ENCODE data around the gene CERS4.

The CERS4 gene

GRCh38 chr19:8306235-8307054 is 97.3 kb downstream of the CERS4 start:
- no peaks in the 10 kb centered on the region for H3K9me3 ChIP-seq (ENCODE audit: control insufficient read depth in 1 of 2, low read length in 2 of 2)
- H3K9ac ChIP-seq (ENCODE audit: low read depth in 1 of 2, low read length in 2 of 2): peak overlapping the region in 1 of 2 donors; percentile 25
- H3K27me3 ChIP-seq (ENCODE audit: control insufficient read depth in 1 of 2, insufficient read depth in 2 of 2, low read length in 2 of 2): no peaks in the 10 kb centered on the region
- H3K4me1 ChIP-seq (ENCODE audit: control insufficient read depth in 1 of 2, insufficient read depth in 2 of 2, low read length in 2 of 2): peaks cover 15 to 31% of the 10 kb centered on the region in 2 donors
- peaks cover 8 to 20% of the 10 kb centered on the region in 2 donors for H3K36me3 ChIP-seq (ENCODE audit: control insufficient read depth in 1 of 2, insufficient read depth in 2 of 2, low read length in 2 of 2)
- H3K4me3 ChIP-seq (ENCODE audit: low read depth in 1 of 2, low read length in 2 of 2): peak overlapping the region in 1 of 2 donors; percentile 73
- H3K27ac ChIP-seq (ENCODE audit: low read depth, low read length): no peak overlapping the region

- peaks cover 9 to 26% of the 10 kb centered on the region in 2 donors for H3K36me3 ChIP-seq (ENCODE audit: control insufficient read depth in 1 of 2, insufficient read depth in 2 of 2, low read length in 2 of 2)
- no peak overlapping the region for H3K27ac ChIP-seq (ENCODE audit: low read depth, low read length)
- H3K27me3 ChIP-seq (ENCODE audit: control insufficient read depth in 1 of 2, insufficient read depth in 2 of 2, low read length in 2 of 2): no peaks in the 10 kb centered on the region
- peak overlapping the region; percentile 43 to 61 for H3K9ac ChIP-seq (ENCODE audit: low read depth in 1 of 2, low read length in 2 of 2)
- H3K9me3 ChIP-seq (ENCODE audit: control insufficient read depth in 1 of 2, low read length in 2 of 2): no peaks in the 10 kb centered on the region
- peak overlapping the region; percentile 73 to 77 for H3K4me3 ChIP-seq (ENCODE audit: low read depth in 1 of 2, low read length in 2 of 2)
- peaks cover 15 to 31% of the 10 kb centered on the region in 2 donors for H3K4me1 ChIP-seq (ENCODE audit: control insufficient read depth in 1 of 2, insufficient read depth in 2 of 2, low read length in 2 of 2)
These were observed 98.3 kb downstream of the CERS4 start for GRCh38 chr19:8307400-8307964.

GRCh38 chr19:8307965-8308866 is 99.0 kb downstream of the CERS4 start, which contains the start of gene CD320:
Gene CD320 (minus strand): TSS chr19:8308358. CDS start chr19:8308290, 68 bp downstream.
- no peaks in the 10 kb centered on the region for H3K27me3 ChIP-seq (ENCODE audit: control insufficient read depth in 1 of 2, insufficient read depth in 2 of 2, low read length in 2 of 2)

GRCh38 chr19:8308891-8309291 is 99.7 kb downstream of the CERS4 start:
- Histone ChIP-seq H3K9me3 (ENCODE audit: control insufficient read depth in 1 of 2, low read length in 2 of 2) (no peaks in the 10 kb centered on the region), H3K9ac (ENCODE audit: low read depth in 1 of 2, low read length in 2 of 2) (no peak overlapping the region), H3K4me1 (ENCODE audit: control insufficient read depth in 1 of 2, insufficient read depth in 2 of 2, low read length in 2 of 2) (peaks cover 15 to 35% of the 10 kb centered on the region in 2 donors), H3K27ac (ENCODE audit: low read depth, low read length) (no peak overlapping the region), H3K27me3 (ENCODE audit: control insufficient read depth in 1 of 2, insufficient read depth in 2 of 2, low read length in 2 of 2) (no peaks in the 10 kb centered on the region), H3K36me3 (ENCODE audit: control insufficient read depth in 1 of 2, insufficient read depth in 2 of 2, low read length in 2 of 2) (peaks cover 9 to 30% of the 10 kb centered on the region in 2 donors), H3K4me3 (ENCODE audit: low read depth in 1 of 2, low read length in 2 of 2) (peak overlapping the region; percentile 73 to 77)

More at GRCh38 chr19:8307965-8308866, 99.0 kb downstream of the CERS4 start, which contains the start of gene CD320:
- Histone ChIP-seq H3K36me3 (ENCODE audit: control insufficient read depth in 1 of 2, insufficient read depth in 2 of 2, low read length in 2 of 2) (peaks cover 9 to 30% of the 10 kb centered on the region in 2 donors), H3K27ac (ENCODE audit: low read depth, low read length) (no peak within 1 kb of the TSS), H3K4me1 (ENCODE audit: control insufficient read depth in 1 of 2, insufficient read depth in 2 of 2, low read length in 2 of 2) (peaks cover 15 to 31% of the 10 kb centered on the region in 2 donors), H3K9ac (ENCODE audit: low read depth in 1 of 2, low read length in 2 of 2) (peak within 1 kb of the TSS; percentile 43 to 61), H3K9me3 (ENCODE audit: control insufficient read depth in 1 of 2, low read length in 2 of 2) (no peaks in the 10 kb centered on the region), H3K4me3 (ENCODE audit: low read depth in 1 of 2, low read length in 2 of 2) (peak within 1 kb of the TSS; percentile 73 to 77)

DNA sequence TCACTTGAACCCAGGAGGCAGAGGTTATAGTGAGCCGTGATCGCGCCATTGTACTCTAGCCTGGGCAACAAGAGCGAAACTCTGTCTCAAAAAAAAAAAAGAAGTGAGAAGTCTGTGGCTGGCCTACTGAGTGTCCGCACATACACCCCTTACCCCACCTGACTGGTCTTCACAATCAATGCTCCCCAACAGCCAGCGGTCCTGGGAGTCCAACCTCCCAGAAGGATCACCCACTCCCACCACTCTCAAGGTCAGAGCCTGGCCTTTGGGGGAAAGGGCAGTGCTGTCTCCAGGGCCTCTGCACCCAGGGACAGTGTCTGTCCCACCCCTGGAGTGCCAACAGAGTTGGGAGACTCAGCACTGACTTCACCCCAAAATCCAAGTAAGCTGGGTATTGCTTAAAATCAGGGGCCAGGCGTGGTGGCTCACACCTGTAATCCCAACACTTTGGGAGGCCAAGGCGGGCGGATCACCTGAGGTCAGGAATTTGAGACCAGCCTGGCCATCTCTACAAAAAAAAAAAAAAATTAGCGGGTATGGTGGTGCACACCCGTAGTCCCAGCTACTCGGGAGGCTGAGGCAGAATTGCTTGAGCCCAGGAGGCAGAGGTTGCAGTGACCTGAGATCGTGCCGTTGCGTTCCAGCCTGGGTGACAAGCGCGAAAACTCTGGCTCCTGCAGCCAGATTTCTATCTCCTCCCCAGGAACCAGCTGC is 101.3 kb downstream of the CERS4 start:
- H3K27me3 ChIP-seq (ENCODE audit: control insufficient read depth in 1 of 2, insufficient read depth in 2 of 2, low read length in 2 of 2): no peaks in the 10 kb centered on the region
- no peak overlapping the region for H3K9ac ChIP-seq (ENCODE audit: low read depth in 1 of 2, low read length in 2 of 2)
- peaks cover 15 to 35% of the 10 kb centered on the region in 2 donors for H3K4me1 ChIP-seq (ENCODE audit: control insufficient read depth in 1 of 2, insufficient read depth in 2 of 2, low read length in 2 of 2)
- no peak overlapping the region for H3K27ac ChIP-seq (ENCODE audit: low read depth, low read length)
- no peak overlapping the region for H3K4me3 ChIP-seq (ENCODE audit: low read depth in 1 of 2, low read length in 2 of 2)
- H3K9me3 ChIP-seq (ENCODE audit: control insufficient read depth in 1 of 2, low read length in 2 of 2): no peaks in the 10 kb centered on the region
- H3K36me3 ChIP-seq (ENCODE audit: control insufficient read depth in 1 of 2, insufficient read depth in 2 of 2, low read length in 2 of 2): peaks cover 9 to 43% of the 10 kb centered on the region in 2 donors

DNA sequence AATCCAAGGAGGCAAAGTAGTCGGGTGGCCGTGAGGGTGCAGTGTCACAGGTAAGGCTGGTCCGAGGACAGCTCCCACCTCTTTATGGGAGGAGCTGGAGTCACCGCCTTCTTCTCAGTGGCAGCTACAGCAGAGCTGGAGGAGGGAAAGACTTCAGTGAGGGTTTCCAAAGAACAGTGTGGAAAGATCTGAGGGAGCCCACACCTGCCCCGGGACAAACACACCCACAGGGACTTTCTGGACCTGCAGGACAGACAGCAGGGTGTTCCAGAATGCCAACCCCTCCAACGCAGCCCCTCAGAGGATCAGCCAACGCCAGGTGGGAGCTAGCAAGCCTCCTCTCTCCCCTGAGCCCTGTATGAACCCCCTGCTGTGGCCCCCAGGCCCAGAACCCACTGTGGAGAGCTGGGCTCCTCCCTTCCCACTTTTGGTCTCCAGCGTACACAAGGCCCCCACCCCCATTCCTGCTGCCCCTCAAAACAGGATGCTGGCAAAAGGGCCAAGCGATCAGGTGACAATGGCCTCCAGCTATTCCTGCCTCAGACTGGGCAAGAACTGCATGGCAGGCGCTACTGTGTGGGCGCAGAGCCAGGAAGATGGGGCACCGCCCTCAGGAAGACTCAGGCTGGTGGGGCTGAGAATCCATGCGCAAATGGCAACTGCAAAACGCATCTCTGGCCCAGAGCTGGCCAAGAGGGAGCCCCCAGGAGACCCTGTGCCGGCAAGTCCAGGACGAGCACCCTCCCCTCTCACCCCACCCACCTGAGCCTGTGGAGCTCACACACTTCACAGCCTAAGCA is 102.5 kb downstream of the CERS4 start:
- Histone ChIP-seq H3K27me3 (ENCODE audit: control insufficient read depth in 1 of 2, insufficient read depth in 2 of 2, low read length in 2 of 2) (no peaks in the 10 kb centered on the region), H3K9ac (ENCODE audit: low read depth in 1 of 2, low read length in 2 of 2) (no peak overlapping the region), H3K9me3 (ENCODE audit: control insufficient read depth in 1 of 2, low read length in 2 of 2) (no peaks in the 10 kb centered on the region), H3K4me3 (ENCODE audit: low read depth in 1 of 2, low read length in 2 of 2) (no peak overlapping the region), H3K36me3 (ENCODE audit: control insufficient read depth in 1 of 2, insufficient read depth in 2 of 2, low read length in 2 of 2) (peaks cover 13 to 52% of the 10 kb centered on the region in 2 donors), H3K4me1 (ENCODE audit: control insufficient read depth in 1 of 2, insufficient read depth in 2 of 2, low read length in 2 of 2) (peaks cover 8 to 28% of the 10 kb centered on the region in 2 donors), H3K27ac (ENCODE audit: low read depth, low read length) (peak overlapping the region; percentile 10)

Data from duodenal mucosa (tissue), 2 donors.